GM12878 (cell line): Measurements from ENCODE around the gene NEK11. TPM values are rescaled to one million over a fixed set of nuclear protein-coding genes. Genes with fewer than 3 reads are reported as not detected.

ENCODE experiments used
- ATAC-seq: fragments of 200-7000 bp; cut with Tn5 transposase; 3 replicates; pipeline ENCODE4 v1.9.1; 2020; ENCODE audit warnings: mild to moderate bottlenecking, moderate library complexity
- BruUV-seq: library from RNA; stranded (reverse); fragments of 400-500 nt; replicated peaks from 2 replicates; lab custom pipeline; 2021; lab: Mats Ljungman, UMichigan
- CTCF ChIA-PET: fragments of 300-600 bp; sonication (Branson Sonifier 250); formaldehyde crosslinking; extraction: SDS; loops from one replicate; lab custom pipeline; 2021; ENCODE audit warnings: inconsistent platforms; lab: Yijun Ruan, JAX
- POLR2A ChIA-PET: fragments of 350-600 bp; formaldehyde crosslinking; extraction: SDS; loops from one replicate; lab custom pipeline; 2021; ENCODE audit warnings: inconsistent platforms; lab: Charles Lee
- RAD21 ChIA-PET: fragments of 300-600 bp; sonication (Branson Sonifier 250); formaldehyde crosslinking; loops from one replicate; lab custom pipeline; 2023; ENCODE audit warnings: antibody characterized with exemption; ENCODE audit not compliant: unreplicated experiment; lab: Charles Lee
- SMC1A ChIA-PET: fragments of 300-600 bp; sonication (Branson Sonifier 250); formaldehyde crosslinking; loops from one replicate; lab custom pipeline; 2023; ENCODE audit not compliant: unreplicated experiment, uncharacterized antibody; lab: Charles Lee
- DNase-seq: peaks from one replicate; pipeline ENCODE4 v3.0.0-alpha.2; 2011; ENCODE audit warnings: low read depth, low spot score
- FAIRE-seq: peaks from 3 replicates; lab custom pipeline; 2011; peaks lifted over from hg19 to GRCh38; lab: Jason Lieb, UNC
- H2AFZ ChIP-seq: 2 replicates; pipeline ENCODE4 v1.6.0; 2011; ENCODE audit warnings: low read depth, low read length, control low read depth; ENCODE audit not compliant: control insufficient read depth
- H3K27ac ChIP-seq: 2 replicates; pipeline ENCODE4 v1.5.1; 2011; ENCODE audit warnings: control low read depth; ENCODE audit not compliant: control insufficient read depth, insufficient read depth
- H3K27me3 ChIP-seq, 2 experiments: replicated peaks in 1 of 2; 2 replicates each; pipeline versions ENCODE4 v1.6.0 to v1.6.1; 2011; ENCODE audit warnings: low read length in 1 of 2; ENCODE audit not compliant: control insufficient read depth in 2 of 2, insufficient read depth in 2 of 2
- H3K36me3 ChIP-seq, 2 experiments: 2 replicates each; pipeline ENCODE4 v1.5.1; 2011; ENCODE audit warnings: low read length in 1 of 2; ENCODE audit not compliant: control insufficient read depth in 2 of 2, insufficient read depth in 2 of 2
- H3K4me1 ChIP-seq: 2 replicates; pipeline ENCODE4 v1.6.1; 2011; ENCODE audit warnings: mild to moderate bottlenecking, low read length, moderate library complexity, mixed read lengths; ENCODE audit not compliant: control insufficient read depth, insufficient read depth
- H3K4me2 ChIP-seq: 2 replicates; pipeline ENCODE4 v1.6.0; 2011; ENCODE audit warnings: control low read depth; ENCODE audit not compliant: control insufficient read depth, insufficient read depth
- H3K4me3 ChIP-seq: fragments of 200-600 bp; sonication (generic); 2 replicates; pipeline ENCODE4 v1.5.1; 2016
- H3K79me2 ChIP-seq: 2 replicates; pipeline ENCODE4 v1.6.0; 2011; ENCODE audit warnings: low read length; ENCODE audit not compliant: control insufficient read depth, insufficient read depth
- H3K9ac ChIP-seq: 2 replicates; pipeline ENCODE4 v1.8.0; 2011; ENCODE audit warnings: low read length, control low read depth, mixed read lengths; ENCODE audit not compliant: control insufficient read depth, insufficient read depth
- H3K9me3 ChIP-seq: replicated peaks from 3 replicates; pipeline ENCODE4 v1.5.1; 2011; ENCODE audit warnings: mild to moderate bottlenecking, low read length; ENCODE audit not compliant: control insufficient read depth, insufficient read depth
- H4K20me1 ChIP-seq: 2 replicates; pipeline ENCODE4 v1.6.0; 2011; ENCODE audit not compliant: control insufficient read depth, insufficient read depth
- HDAC2 ChIP-seq: fragments of 200-600 bp; sonication (generic); IDR thresholded peaks from 2 replicates; pipeline ENCODE4 v1.6.1; 2017
- MXI1 ChIP-seq: fragments of 150-350 bp; IDR thresholded peaks from 2 replicates; pipeline ENCODE4 v1.6.1; 2011; ENCODE audit warnings: low read depth, mild to moderate bottlenecking, inconsistent platforms, low read length, improper control_type of control experiment
- MYC ChIP-seq: IDR thresholded peaks from 2 replicates; pipeline ENCODE4 v1.6.1; 2011; ENCODE audit warnings: mild to moderate bottlenecking, low read length, moderate library complexity, inconsistent platforms; ENCODE audit not compliant: insufficient read depth, insufficient replicate concordance, insufficient read length, severe bottlenecking
- POLR2AphosphoS2 ChIP-seq: IDR thresholded peaks from 2 replicates; pipeline ENCODE4 v1.6.1; 2011; ENCODE audit warnings: low read depth, mild to moderate bottlenecking, low read length, improper control_type of control experiment, moderate library complexity
- RBBP5 ChIP-seq: fragments of 200-600 bp; sonication (generic); conservative IDR thresholded peaks from 2 replicates; pipeline ENCODE4 v1.6.1; 2016
- RFX5 ChIP-seq: IDR thresholded peaks from 2 replicates; pipeline ENCODE4 v1.6.1; 2011; ENCODE audit warnings: low read depth, low read length, improper control_type of control experiment
- SMC3 ChIP-seq: IDR thresholded peaks from 2 replicates; pipeline ENCODE4 v1.6.1; 2011; ENCODE audit warnings: low read length, improper control_type of control experiment, borderline replicate concordance
- SREBF2 ChIP-seq: IDR thresholded peaks from 2 replicates; pipeline ENCODE4 v1.6.1; 2012; ENCODE audit warnings: mild to moderate bottlenecking, low read length
- STAT3 ChIP-seq: IDR thresholded peaks from 2 replicates; pipeline ENCODE4 v1.6.1; 2011; ENCODE audit warnings: low read depth, low read length, improper control_type of control experiment
- TCF12 ChIP-seq: IDR thresholded peaks from 2 replicates; pipeline ENCODE4 v1.6.1; 2011; ENCODE audit warnings: low read depth, mild to moderate bottlenecking, low read length
- YBX1 ChIP-seq: fragments of 450-650 bp; IDR thresholded peaks from 2 replicates; pipeline ENCODE4 v1.6.1; 2016; ENCODE audit warnings: antibody characterized with exemption
- WGBS: methylation state at CpG from one replicate; pipeline ENCODE4 v1.1.6; 2016; ENCODE audit warnings: low lambda C conversion rate; ENCODE audit not compliant: insufficient replicate concordance, insufficient coverage; ENCODE audit errors: missing lambda C conversion rate; 5-methylcytosine and 5-hydroxymethylcytosine counted together
- in situ Hi-C: fragments of 300-500 bp; cut with MboI; formaldehyde crosslinking; loops from 9 replicates; pipeline ENCODE4 v1.14.3; 2018; ENCODE audit warnings: mixed read lengths
- intact Hi-C: fragments of 100-400 bp; cut with micrococcal nuclease; formaldehyde crosslinking; loops from one replicate; pipeline ENCODE4 v1.14.2; 2022; ENCODE audit not compliant: unreplicated experiment
- polyA plus RNA-seq, 11 experiments: library from polyadenylated mRNA; depleted of rRNA in 4 of 11; unstranded in 6 of 11; stranded (reverse) in 5 of 11; fragments of >200 nt; fragmentation: Nextera tagmentation in 4 of 11; fragmentation: Illumina TruSeq in 1 of 11; extraction: Ambion mirVana in 4 of 11; extraction: Trizol in 1 of 11; gene quantifications; 1 replicate in 1 of 11; 2 replicates in 10 of 11; pipeline versions ENCODE4 v1.2.1 to v1.2.3, GENCODE V29; 2011 to 2016; ENCODE audit warnings: inconsistent platforms in 2 of 11, missing spikeins in 2 of 11, low read depth in 1 of 11
- total RNA-seq, 4 experiments: library from RNA; depleted of rRNA in 3 of 4; stranded (reverse); fragments of >200 nt in 3 of 4; fragmentation: Illumina TruSeq in 1 of 4; extraction: Trizol in 1 of 4; gene quantifications; 2 replicates each; pipeline versions ENCODE4 v1.2.1 to v1.2.3, GENCODE V29; 2013 to 2021
- TF ChIP-seq, protein P1 (sequence below): IDR thresholded peaks from 2 replicates; pipeline ENCODE4 v1.6.1; 2012; ENCODE audit warnings: low read length, inconsistent platforms
- TF ChIP-seq, protein P2 (sequence below): fragments of 450-650 bp; IDR thresholded peaks from 2 replicates; pipeline ENCODE4 v1.6.1; 2016; ENCODE audit warnings: mild to moderate bottlenecking, moderate library complexity, borderline replicate concordance

NEK11 gene
- total and polyA plus RNA-seq, 10 of the 15 experiments (the other 5 are each of a cell fraction or from before 2014, with no cell fraction given): 0.05 to 0.94 (median 0.36) TPM; not detected in 1

DNA sequence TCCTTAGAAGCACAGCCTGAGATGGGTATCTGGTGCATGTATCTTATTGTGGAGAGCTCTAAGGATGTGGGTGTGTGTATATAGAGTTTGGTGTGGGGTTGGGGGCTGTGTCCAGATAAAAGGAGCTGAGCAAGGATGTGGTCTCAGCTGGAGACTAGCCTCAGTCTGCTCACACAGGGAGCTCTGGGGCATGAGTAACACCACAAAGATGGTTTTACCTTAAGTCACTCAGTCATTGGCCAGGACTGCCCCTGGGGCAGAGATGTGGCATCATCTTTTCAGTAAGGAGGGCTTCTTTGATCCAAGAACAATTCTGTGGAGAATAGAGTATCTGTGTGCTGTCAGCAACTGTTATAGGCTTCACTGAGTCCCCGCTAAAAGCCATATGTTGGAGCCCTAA is 191.5 kb downstream of the NEK11 start:
- no peaks in the 10 kb centered on the region for H3K4me1 ChIP-seq
- no peak for ATAC-seq
- no peak overlapping the region for H2AFZ ChIP-seq
- in situ Hi-C loops: no loop called here
- H3K4me3 ChIP-seq: no peak overlapping the region
- intact Hi-C loops: no loop called here
- H3K4me2 ChIP-seq: no peak overlapping the region
- H3K9ac ChIP-seq: no peak overlapping the region
- ChIA-PET POLR2A (no interaction called here), CTCF (no interaction called here), RAD21 (no interaction called here), SMC1A (no interaction called here)
- H3K79me2 ChIP-seq: no peaks in the 10 kb centered on the region
- no TSS peak for BruUV-seq
- H4K20me1 ChIP-seq: no peaks in the 10 kb centered on the region
- 73% methylated on average over 1 of the region's 1 CpG for WGBS
- H3K27ac ChIP-seq: no peak overlapping the region
- no peak for DNase-seq
- no peaks in the 10 kb centered on the region for H3K36me3 ChIP-seq
- no peaks in the 10 kb centered on the region for H3K27me3 ChIP-seq
- H3K9me3 ChIP-seq: no peaks in the 10 kb centered on the region
- TF ChIP-seq RBBP5: no peak
- no peak for TF ChIP-seq YBX1
- no peak for TF ChIP-seq MXI1
- no peak for TF ChIP-seq MYC
- TF ChIP-seq TCF12: no peak
- TF ChIP-seq, protein P1, sequence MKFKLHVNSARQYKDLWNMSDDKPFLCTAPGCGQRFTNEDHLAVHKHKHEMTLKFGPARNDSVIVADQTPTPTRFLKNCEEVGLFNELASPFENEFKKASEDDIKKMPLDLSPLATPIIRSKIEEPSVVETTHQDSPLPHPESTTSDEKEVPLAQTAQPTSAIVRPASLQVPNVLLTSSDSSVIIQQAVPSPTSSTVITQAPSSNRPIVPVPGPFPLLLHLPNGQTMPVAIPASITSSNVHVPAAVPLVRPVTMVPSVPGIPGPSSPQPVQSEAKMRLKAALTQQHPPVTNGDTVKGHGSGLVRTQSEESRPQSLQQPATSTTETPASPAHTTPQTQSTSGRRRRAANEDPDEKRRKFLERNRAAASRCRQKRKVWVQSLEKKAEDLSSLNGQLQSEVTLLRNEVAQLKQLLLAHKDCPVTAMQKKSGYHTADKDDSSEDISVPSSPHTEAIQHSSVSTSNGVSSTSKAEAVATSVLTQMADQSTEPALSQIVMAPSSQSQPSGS: no peak
- TF ChIP-seq, protein P2, sequence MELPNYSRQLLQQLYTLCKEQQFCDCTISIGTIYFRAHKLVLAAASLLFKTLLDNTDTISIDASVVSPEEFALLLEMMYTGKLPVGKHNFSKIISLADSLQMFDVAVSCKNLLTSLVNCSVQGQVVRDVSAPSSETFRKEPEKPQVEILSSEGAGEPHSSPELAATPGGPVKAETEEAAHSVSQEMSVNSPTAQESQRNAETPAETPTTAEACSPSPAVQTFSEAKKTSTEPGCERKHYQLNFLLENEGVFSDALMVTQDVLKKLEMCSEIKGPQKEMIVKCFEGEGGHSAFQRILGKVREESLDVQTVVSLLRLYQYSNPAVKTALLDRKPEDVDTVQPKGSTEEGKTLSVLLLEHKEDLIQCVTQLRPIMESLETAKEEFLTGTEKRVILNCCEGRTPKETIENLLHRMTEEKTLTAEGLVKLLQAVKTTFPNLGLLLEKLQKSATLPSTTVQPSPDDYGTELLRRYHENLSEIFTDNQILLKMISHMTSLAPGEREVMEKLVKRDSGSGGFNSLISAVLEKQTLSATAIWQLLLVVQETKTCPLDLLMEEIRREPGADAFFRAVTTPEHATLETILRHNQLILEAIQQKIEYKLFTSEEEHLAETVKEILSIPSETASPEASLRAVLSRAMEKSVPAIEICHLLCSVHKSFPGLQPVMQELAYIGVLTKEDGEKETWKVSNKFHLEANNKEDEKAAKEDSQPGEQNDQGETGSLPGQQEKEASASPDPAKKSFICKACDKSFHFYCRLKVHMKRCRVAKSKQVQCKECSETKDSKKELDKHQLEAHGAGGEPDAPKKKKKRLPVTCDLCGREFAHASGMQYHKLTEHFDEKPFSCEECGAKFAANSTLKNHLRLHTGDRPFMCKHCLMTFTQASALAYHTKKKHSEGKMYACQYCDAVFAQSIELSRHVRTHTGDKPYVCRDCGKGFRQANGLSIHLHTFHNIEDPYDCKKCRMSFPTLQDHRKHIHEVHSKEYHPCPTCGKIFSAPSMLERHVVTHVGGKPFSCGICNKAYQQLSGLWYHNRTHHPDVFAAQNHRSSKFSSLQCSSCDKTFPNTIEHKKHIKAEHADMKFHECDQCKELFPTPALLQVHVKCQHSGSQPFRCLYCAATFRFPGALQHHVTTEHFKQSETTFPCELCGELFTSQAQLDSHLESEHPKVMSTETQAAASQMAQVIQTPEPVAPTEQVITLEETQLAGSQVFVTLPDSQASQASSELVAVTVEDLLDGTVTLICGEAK: no peak
- no peak for TF ChIP-seq SMC3
- no peak for TF ChIP-seq STAT3
- TF ChIP-seq POLR2AphosphoS2: no peak
- TF ChIP-seq RFX5: no peak
- TF ChIP-seq HDAC2: no peak
- TF ChIP-seq SREBF2: no peak
- no peak for FAIRE-seq
